GM18508 (cell line): ENCODE results near the gene EFNA1.
"Not testable (repeated sequence)": the region's sequence is repeated elsewhere in the genome, so short reads cannot be mapped to it uniquely, and the experiment has no call there.

ENCODE experiments used
- ATAC-seq: cut with Tn5 transposase; IDR thresholded peaks from one replicate; pipeline ENCODE4 v1.9.1; 2021; ENCODE audit warnings: moderate number of reproducible peaks; ENCODE audit not compliant: insufficient read depth, unreplicated experiment

Gene EFNA1

GRCh38 chr1:155140630-155140953, 12.9 kb downstream of the EFNA1 start:
- ATAC-seq = no peak

- no peak for ATAC-seq
These were observed 14.1 kb downstream of the EFNA1 start for GRCh38 chr1:155141749-155142148.

GRCh38 chr1:155145491-155145890, 17.8 kb downstream of the EFNA1 start:
- ATAC-seq = no peak

- ATAC-seq = not testable (repeated sequence)
These were observed 28.4 kb downstream of the EFNA1 start for GRCh38 chr1:155155996-155156643.

GRCh38 chr1:155158991-155159390, 31.3 kb downstream of the EFNA1 start:
- no peak for ATAC-seq

GRCh38 chr1:155160128-155160527, 32.5 kb downstream of the EFNA1 start:
- ATAC-seq = no peak

- not testable (repeated sequence) for ATAC-seq
These were observed 35.0 kb downstream of the EFNA1 start for GRCh38 chr1:155162631-155163030.

- ATAC-seq = not testable (repeated sequence)
These were observed 36.1 kb downstream of the EFNA1 start for GRCh38 chr1:155163785-155164184.

- ATAC-seq = not testable (repeated sequence)
These were observed 36.9 kb downstream of the EFNA1 start for GRCh38 chr1:155164625-155165024.

GRCh38 chr1:155166051-155166470, 38.4 kb downstream of the EFNA1 start:
- no peak for ATAC-seq

GRCh38 chr1:155166471-155167165, 38.9 kb downstream of the EFNA1 start:
- ATAC-seq = no peak

GRCh38 chr1:155167166-155168104, 39.8 kb downstream of the EFNA1 start:
- no peak for ATAC-seq

- not testable (repeated sequence) for ATAC-seq
These were observed 40.4 kb downstream of the EFNA1 start for GRCh38 chr1:155168105-155168445.

GRCh38 chr1:155168456-155169210, 41.0 kb downstream of the EFNA1 start:
- no peak for ATAC-seq

GRCh38 chr1:155169541-155169940, 41.9 kb downstream of the EFNA1 start:
- ATAC-seq = no peak

GRCh38 chr1:155170101-155170785, 42.6 kb downstream of the EFNA1 start:
- ATAC-seq = no peak

- no peak for ATAC-seq
These were observed 43.1 kb downstream of the EFNA1 start for GRCh38 chr1:155170806-155171205.

GRCh38 chr1:155171836-155172731, 44.4 kb downstream of the EFNA1 start:
- ATAC-seq = no peak
